Osteoblast (primary cell): Measurements from ENCODE around the gene AACS. TPM values are rescaled to one million over a fixed set of nuclear protein-coding genes. Genes with fewer than 3 reads are reported as not detected.

ENCODE experiments used
- DNase-seq: peaks from one replicate; pipeline ENCODE4 v3.0.0; 2011; ENCODE audit warnings: low spot score, mixed read lengths; ENCODE audit not compliant: insufficient read length; ENCODE audit errors: missing footprints
- H2AFZ ChIP-seq: 2 replicates; pipeline ENCODE4 v1.6.0; 2011; ENCODE audit warnings: mild to moderate bottlenecking, low read length
- H3K27ac ChIP-seq: 2 replicates; pipeline ENCODE4 v1.5.1; 2011; ENCODE audit warnings: mild to moderate bottlenecking, low read depth, low read length, moderate library complexity
- H3K27me3 ChIP-seq: 2 replicates; pipeline ENCODE4 v1.6.0; 2012; ENCODE audit warnings: mild to moderate bottlenecking, control low read depth, inconsistent platforms, low read length, moderate library complexity; ENCODE audit not compliant: insufficient read depth
- H3K36me3 ChIP-seq: 2 replicates; pipeline ENCODE4 v1.5.1; 2011; ENCODE audit warnings: mild to moderate bottlenecking, low read length, control low read depth, moderate library complexity; ENCODE audit not compliant: insufficient read depth
- H3K4me1 ChIP-seq: 2 replicates; pipeline ENCODE4 v1.5.1; 2011; ENCODE audit warnings: mild to moderate bottlenecking, low read length, control low read depth, moderate library complexity; ENCODE audit not compliant: insufficient read depth
- H3K4me2 ChIP-seq: 2 replicates; pipeline ENCODE4 v1.6.0; 2011; ENCODE audit warnings: mild to moderate bottlenecking, low read length; ENCODE audit not compliant: insufficient read depth
- H3K4me3 ChIP-seq: fragments of 200-600 bp; sonication (generic); 3 replicates; pipeline ENCODE4 v1.5.1; 2012; ENCODE audit warnings: mild to moderate bottlenecking, low read length, inconsistent platforms; ENCODE audit not compliant: insufficient read depth
- H3K79me2 ChIP-seq: 2 replicates; pipeline ENCODE4 v1.6.0; 2012; ENCODE audit warnings: mild to moderate bottlenecking, low read length, control low read depth, inconsistent platforms; ENCODE audit not compliant: insufficient read depth
- H3K9me3 ChIP-seq: 2 replicates; pipeline ENCODE4 v1.5.1; 2011; ENCODE audit warnings: low read depth, low read length, control low read depth
- H4K20me1 ChIP-seq: 2 replicates; pipeline ENCODE4 v1.6.0; 2012; ENCODE audit warnings: mild to moderate bottlenecking, low read length, control low read depth; ENCODE audit not compliant: insufficient read depth
- total RNA-seq: library from RNA; depleted of rRNA; stranded (reverse); fragments of >200 nt; gene quantifications from 2 replicates; pipeline ENCODE4 v1.2.3, GENCODE V29; 2012
- TF ChIP-seq, protein P1 (sequence below): IDR thresholded peaks from 2 replicates; pipeline ENCODE4 v1.5.1; 2011; ENCODE audit warnings: mild to moderate bottlenecking, low read depth, low read length, moderate library complexity; ENCODE audit errors: extremely low read depth

AACS gene
- total RNA-seq, 1 donor, result 26.4 TPM

DNA sequence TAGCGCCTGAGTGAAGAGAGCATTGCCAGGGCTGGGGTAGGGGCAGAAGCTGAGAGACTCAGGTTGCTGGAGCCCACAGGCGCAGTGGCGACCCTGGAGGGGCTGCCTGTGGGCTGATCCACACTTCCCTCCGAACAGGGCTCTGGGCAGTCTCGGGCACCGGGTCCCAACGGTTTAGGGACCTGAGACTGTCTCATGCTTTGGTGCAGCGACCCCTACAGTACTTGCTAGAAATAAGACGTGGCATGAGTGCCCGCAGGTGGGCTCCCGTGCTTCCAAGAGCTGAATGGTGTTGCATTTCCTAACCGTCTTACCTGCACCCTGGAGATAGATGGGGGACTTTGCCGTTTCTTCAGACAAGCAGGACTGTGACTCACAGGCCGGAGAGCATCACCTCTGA lies 57.4 kb downstream of the AACS start:
- DNase-seq, result no peak
- no peak overlapping the region for H3K27ac ChIP-seq
- no peak overlapping the region for H2AFZ ChIP-seq
- no peaks in the 10 kb centered on the region for H3K4me1 ChIP-seq
- H3K27me3 ChIP-seq, result no peaks in the 10 kb centered on the region
- no peaks in the 10 kb centered on the region for H3K79me2 ChIP-seq
- H3K4me2 ChIP-seq, result no peak overlapping the region
- H3K9me3 ChIP-seq, result no peaks in the 10 kb centered on the region
- peaks cover 8% of the 10 kb centered on the region for H3K36me3 ChIP-seq
- H3K4me3 ChIP-seq, result no peak overlapping the region
- TF ChIP-seq, protein P1, sequence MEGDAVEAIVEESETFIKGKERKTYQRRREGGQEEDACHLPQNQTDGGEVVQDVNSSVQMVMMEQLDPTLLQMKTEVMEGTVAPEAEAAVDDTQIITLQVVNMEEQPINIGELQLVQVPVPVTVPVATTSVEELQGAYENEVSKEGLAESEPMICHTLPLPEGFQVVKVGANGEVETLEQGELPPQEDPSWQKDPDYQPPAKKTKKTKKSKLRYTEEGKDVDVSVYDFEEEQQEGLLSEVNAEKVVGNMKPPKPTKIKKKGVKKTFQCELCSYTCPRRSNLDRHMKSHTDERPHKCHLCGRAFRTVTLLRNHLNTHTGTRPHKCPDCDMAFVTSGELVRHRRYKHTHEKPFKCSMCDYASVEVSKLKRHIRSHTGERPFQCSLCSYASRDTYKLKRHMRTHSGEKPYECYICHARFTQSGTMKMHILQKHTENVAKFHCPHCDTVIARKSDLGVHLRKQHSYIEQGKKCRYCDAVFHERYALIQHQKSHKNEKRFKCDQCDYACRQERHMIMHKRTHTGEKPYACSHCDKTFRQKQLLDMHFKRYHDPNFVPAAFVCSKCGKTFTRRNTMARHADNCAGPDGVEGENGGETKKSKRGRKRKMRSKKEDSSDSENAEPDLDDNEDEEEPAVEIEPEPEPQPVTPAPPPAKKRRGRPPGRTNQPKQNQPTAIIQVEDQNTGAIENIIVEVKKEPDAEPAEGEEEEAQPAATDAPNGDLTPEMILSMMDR, result no peak
- H4K20me1 ChIP-seq, result no peaks in the 10 kb centered on the region

DNA sequence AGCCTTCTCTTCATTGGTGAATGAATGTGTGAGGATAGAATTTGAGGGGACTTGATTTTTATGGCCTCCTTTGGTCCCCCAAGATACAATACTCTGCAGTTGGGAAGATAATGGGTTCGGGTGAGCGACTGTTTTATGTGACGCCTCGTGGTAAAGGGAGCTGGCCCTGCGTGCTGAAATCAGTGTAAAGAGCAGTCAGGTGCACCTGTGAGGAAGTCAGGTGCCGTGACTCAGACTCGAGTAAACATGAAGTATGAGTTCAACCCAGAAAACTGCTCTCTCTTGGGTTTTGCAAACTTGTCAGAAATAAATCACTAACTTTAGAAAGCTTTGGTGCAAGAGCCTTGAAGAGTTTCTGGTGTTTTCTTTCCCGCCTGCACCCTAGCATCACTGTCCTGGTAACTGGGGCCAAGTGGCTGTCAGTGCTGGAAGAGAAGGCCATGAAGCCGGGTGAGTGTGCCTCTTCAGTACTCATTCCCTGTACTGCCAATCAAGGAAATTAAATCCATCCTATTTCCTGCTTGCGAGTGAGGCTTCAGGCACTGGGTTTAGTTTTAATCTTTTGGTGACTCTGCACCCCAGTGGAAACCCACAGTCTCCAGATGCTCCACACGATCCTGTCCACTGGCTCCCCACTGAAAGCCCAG lies 59.2 kb downstream of the AACS start:
- Histone ChIP-seq H4K20me1 (no peaks in the 10 kb centered on the region), H3K79me2 (no peaks in the 10 kb centered on the region), H3K4me3 (no peak overlapping the region), H3K36me3 (peaks cover 4% of the 10 kb centered on the region), H3K4me2 (no peak overlapping the region), H3K4me1 (no peaks in the 10 kb centered on the region), H3K27ac (no peak overlapping the region), H2AFZ (no peak overlapping the region), H3K27me3 (no peaks in the 10 kb centered on the region), H3K9me3 (no peaks in the 10 kb centered on the region)
- no peak for DNase-seq
- TF ChIP-seq, protein P1, result no peak

DNA sequence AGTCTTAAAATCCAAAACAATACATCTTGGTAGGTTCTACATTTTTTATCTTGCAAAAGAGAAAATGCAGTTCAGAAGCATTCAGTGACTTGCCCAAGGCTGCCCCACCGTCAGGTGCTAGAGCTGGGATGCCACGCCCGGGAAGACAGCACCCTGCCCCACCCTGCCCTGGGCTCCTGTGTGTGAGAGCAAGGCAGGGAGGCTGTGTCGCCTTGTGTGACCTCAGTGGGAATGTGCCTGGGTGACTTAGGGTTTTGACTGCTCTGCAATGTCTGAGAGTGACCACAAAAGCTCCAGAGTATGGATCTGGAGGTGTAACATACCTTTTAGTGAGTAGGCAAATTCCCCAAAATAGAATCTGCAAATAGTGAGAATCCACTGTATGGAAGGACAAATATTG lies 60.0 kb downstream of the AACS start:
- no peaks in the 10 kb centered on the region for H3K79me2 ChIP-seq
- no peak for DNase-seq
- no peak overlapping the region for H3K4me3 ChIP-seq
- H3K27ac ChIP-seq, result no peak overlapping the region
- H3K36me3 ChIP-seq, result peaks cover 9% of the 10 kb centered on the region
- H3K4me1 ChIP-seq, result no peaks in the 10 kb centered on the region
- no peaks in the 10 kb centered on the region for H3K27me3 ChIP-seq
- H3K9me3 ChIP-seq, result no peaks in the 10 kb centered on the region
- TF ChIP-seq, protein P1, result no peak
- H2AFZ ChIP-seq, result no peak overlapping the region
- H4K20me1 ChIP-seq, result no peaks in the 10 kb centered on the region
- no peak overlapping the region for H3K4me2 ChIP-seq

DNA sequence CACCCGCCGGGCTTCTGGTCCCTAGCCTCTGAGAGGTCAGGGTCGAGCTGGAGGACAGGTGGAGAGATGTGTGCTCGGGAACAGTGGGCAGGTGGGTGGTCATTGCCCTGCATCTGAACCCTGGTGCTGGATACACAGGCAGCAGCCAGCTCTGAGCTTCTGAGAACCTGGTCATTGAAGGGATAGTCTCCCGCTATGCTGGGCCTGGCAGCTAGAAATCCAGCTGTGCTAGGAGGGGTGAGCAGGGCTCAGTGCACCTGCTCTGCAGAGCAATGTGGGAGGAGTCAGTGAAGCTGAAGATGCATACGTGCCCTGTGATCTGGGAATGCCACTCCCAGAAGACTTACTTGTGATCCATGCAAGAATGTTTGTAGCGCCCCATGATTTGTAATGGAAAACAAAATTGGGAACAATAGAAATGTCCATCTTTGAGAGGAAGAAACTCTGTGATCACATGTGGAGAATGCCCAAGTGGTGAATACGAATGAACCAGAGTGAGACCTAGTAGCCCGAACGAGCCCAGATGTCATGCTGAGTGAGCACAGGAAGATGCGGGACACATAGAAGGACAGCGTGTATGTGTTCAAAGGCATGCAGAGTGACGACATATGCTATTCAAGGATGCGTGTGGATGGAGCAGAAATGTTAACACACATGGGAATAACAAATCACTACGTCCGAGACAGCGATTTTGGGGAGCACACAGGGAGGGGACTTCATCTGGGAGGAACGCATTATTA lies 63.4 kb downstream of the AACS start:
- H4K20me1 ChIP-seq, result no peaks in the 10 kb centered on the region
- H3K27me3 ChIP-seq, result no peaks in the 10 kb centered on the region
- H3K4me1 ChIP-seq, result no peaks in the 10 kb centered on the region
- H3K9me3 ChIP-seq, result no peaks in the 10 kb centered on the region
- peak; percentile 62 for DNase-seq
- H3K4me2 ChIP-seq, result no peak overlapping the region
- no peak overlapping the region for H2AFZ ChIP-seq
- TF ChIP-seq, protein P1, result no peak
- no peak overlapping the region for H3K27ac ChIP-seq
- peaks cover 14% of the 10 kb centered on the region for H3K36me3 ChIP-seq
- H3K4me3 ChIP-seq, result no peak overlapping the region
- H3K79me2 ChIP-seq, result no peaks in the 10 kb centered on the region
